Upper lobe of right lung (tissue), 1 donor: ENCODE results near the gene TRIM14. TPM values are rescaled to one million over a fixed set of nuclear protein-coding genes. Genes with fewer than 3 reads are reported as not detected.
A peak's percentile ranks its signal among the peaks of the same experiment; 100 is the strongest.

Source experiments
- ATAC-seq: fragments of 200-7000 bp; cut with Tn5 transposase; one replicate; pipeline ENCODE4 v1.9.1; 2020; ENCODE audit warnings: mild to moderate bottlenecking, moderate library complexity
- DNase-seq: peaks from one replicate; pipeline ENCODE4 v3.0.0-alpha.2; 2020
- H3K27ac ChIP-seq: fragments of 200-600 bp; one replicate; pipeline ENCODE4 v1.8.0; 2022
- H3K27me3 ChIP-seq: fragments of 200-600 bp; one replicate; pipeline ENCODE4 v1.8.0; 2022; ENCODE audit warnings: mild to moderate bottlenecking
- H3K36me3 ChIP-seq: fragments of 200-600 bp; one replicate; pipeline ENCODE4 v1.8.0; 2022
- H3K4me1 ChIP-seq: fragments of 200-600 bp; one replicate; pipeline ENCODE4 v1.8.0; 2022
- H3K4me3 ChIP-seq: fragments of 200-600 bp; one replicate; pipeline ENCODE4 v1.8.0; 2022; ENCODE audit warnings: mild to moderate bottlenecking
- H3K9me3 ChIP-seq: fragments of 200-600 bp; one replicate; pipeline ENCODE4 v1.8.0; 2022
- CTCF ChIP-seq: fragments of 200-600 bp; IDR thresholded peaks from one replicate; pipeline ENCODE4 v1.8.0; 2022; ENCODE audit warnings: antibody characterized with exemption
- intact Hi-C: fragments of 100-400 bp; cut with DNase I; formaldehyde crosslinking; loops from one replicate; pipeline ENCODE4 v1.11.0; 2022
- total RNA-seq: library from RNA; stranded (reverse); fragmentation: NEBNext Ultra II Directional; extraction: Animal tissue kit (Norgen Biotek cat#: 25700); gene quantifications from one replicate; pipeline ENCODE4 v1.2.1, GENCODE V29; 2021
- donor health status: DM: no; HTN: yes; CAD: no; lungs with severe emphysema.

Gene TRIM14
- total RNA-seq, 1 donor from 2014 or later, result 38.7 TPM

GRCh38 chr9:98083566-98084183 is 35.3 kb downstream of the TRIM14 start:
- TF ChIP-seq CTCF, result no peak
- intact Hi-C loops, result no loop called here
- H3K36me3 ChIP-seq, result peaks cover 60% of the 10 kb centered on the region

GRCh38 chr9:98083061-98083501 is 35.9 kb downstream of the TRIM14 start:
- peak; percentile 51 for ATAC-seq
- peaks cover 10% of the 10 kb centered on the region for H3K4me1 ChIP-seq
- H3K27ac ChIP-seq, result no peak overlapping the region
- no peaks in the 10 kb centered on the region for H3K9me3 ChIP-seq
- no peak for TF ChIP-seq CTCF
- intact Hi-C loops, result no loop called here
- H3K27me3 ChIP-seq, result no peaks in the 10 kb centered on the region
- H3K36me3 ChIP-seq, result peaks cover 66% of the 10 kb centered on the region
- no peak overlapping the region for H3K4me3 ChIP-seq
- no peak for DNase-seq

More at GRCh38 chr9:98083566-98084183, 35.3 kb downstream of the TRIM14 start:
- Histone ChIP-seq H3K9me3 (no peaks in the 10 kb centered on the region), H3K4me1 (peaks cover 10% of the 10 kb centered on the region), H3K27ac (no peak overlapping the region), H3K4me3 (no peak overlapping the region), H3K27me3 (no peaks in the 10 kb centered on the region)
- ATAC-seq (no peak), DNase-seq (no peak)

- peak overlapping the region; percentile 13 for H3K27ac ChIP-seq
- H3K27me3 ChIP-seq, result no peaks in the 10 kb centered on the region
- H3K4me3 ChIP-seq, result no peak overlapping the region
- peaks cover 73% of the 10 kb centered on the region for H3K36me3 ChIP-seq
- peaks cover 10% of the 10 kb centered on the region for H3K4me1 ChIP-seq
- peak; percentile 72 for DNase-seq
- H3K9me3 ChIP-seq, result no peaks in the 10 kb centered on the region
- peak; percentile 83 for ATAC-seq
- no peak for TF ChIP-seq CTCF
- intact Hi-C loops, result no loop called here
Observed at GRCh38 chr9:98081477-98082219, 37.4 kb downstream of the TRIM14 start.

GRCh38 chr9:98080780-98081179 is 38.2 kb downstream of the TRIM14 start:
- H3K9me3 ChIP-seq, result no peaks in the 10 kb centered on the region
- peaks cover 73% of the 10 kb centered on the region for H3K36me3 ChIP-seq
- DNase-seq (no peak), ATAC-seq (no peak)
- H3K4me1 ChIP-seq, result peaks cover 12% of the 10 kb centered on the region
- intact Hi-C loops, result no loop called here
- no peak overlapping the region for H3K4me3 ChIP-seq
- no peaks in the 10 kb centered on the region for H3K27me3 ChIP-seq
- no peak overlapping the region for H3K27ac ChIP-seq
- no peak for TF ChIP-seq CTCF

- H3K36me3 ChIP-seq, result peaks cover 73% of the 10 kb centered on the region
- TF ChIP-seq CTCF, result no peak
- intact Hi-C loops, result no loop called here
- ATAC-seq (no peak), DNase-seq (no peak)
- H3K27ac ChIP-seq, result no peak overlapping the region
- no peaks in the 10 kb centered on the region for H3K9me3 ChIP-seq
- H3K4me3 ChIP-seq, result no peak overlapping the region
- peaks cover 16% of the 10 kb centered on the region for H3K4me1 ChIP-seq
- no peaks in the 10 kb centered on the region for H3K27me3 ChIP-seq
Observed at GRCh38 chr9:98080326-98080725, 38.7 kb downstream of the TRIM14 start.
